HepG2 (cell line): ENCODE measurements around the gene MPST. TPM values are rescaled to one million over a fixed set of nuclear protein-coding genes. Genes with fewer than 3 reads are reported as not detected.

Experiments
- AHDC1 ChIP-seq: sonication (generic); formaldehyde crosslinking; IDR thresholded peaks from 2 replicates; pipeline ENCODE4 v1.5.1; 2020; ENCODE audit warnings: mild to moderate bottlenecking, missing genetic modification reagents, borderline replicate concordance
- AHR ChIP-seq: IDR thresholded peaks from 2 replicates; pipeline ENCODE4 v1.6.1; 2018; ENCODE audit warnings: missing genetic modification reagents, missing compliant biosample characterization
- CEBPG ChIP-seq: IDR thresholded peaks from 2 replicates; pipeline ENCODE4 v1.6.1; 2016
- CREM ChIP-seq, 2 experiments: sonication (generic) in 1 of 2; formaldehyde crosslinking in 1 of 2; IDR thresholded peaks; 2 replicates each; pipeline versions ENCODE4 v1.4.0 to v1.6.1; 2016 to 2020; ENCODE audit warnings: antibody characterized with exemption in 1 of 2, mild to moderate bottlenecking in 1 of 2, missing genetic modification reagents in 1 of 2
- GATAD2A ChIP-seq: IDR thresholded peaks from 2 replicates; pipeline ENCODE4 v1.6.1; 2016
- GTF3A ChIP-seq: sonication (generic); formaldehyde crosslinking; conservative IDR thresholded peaks from 2 replicates; pipeline ENCODE4 v1.4.0; 2020; ENCODE audit warnings: mild to moderate bottlenecking, missing genetic modification reagents
- HMG20A ChIP-seq: IDR thresholded peaks from 2 replicates; pipeline ENCODE4 v1.6.1; 2016; ENCODE audit warnings: borderline replicate concordance
- LCORL ChIP-seq, 2 experiments: fragments of 450-650 bp in 1 of 2; sonication (generic) in 1 of 2; formaldehyde crosslinking in 1 of 2; IDR thresholded peaks; 2 replicates each; pipeline versions ENCODE4 v1.5.0 to v1.6.1; 2017 to 2020; ENCODE audit warnings: antibody characterized with exemption in 1 of 2, missing genetic modification reagents in 1 of 2
- MZF1 ChIP-seq: sonication (generic); formaldehyde crosslinking; IDR thresholded peaks from 2 replicates; pipeline ENCODE4 v1.8.1; 2023; ENCODE audit warnings: mild to moderate bottlenecking, missing genetic modification reagents, borderline replicate concordance
- RARA ChIP-seq: IDR thresholded peaks from 2 replicates; pipeline ENCODE4 v1.6.1; 2016; ENCODE audit warnings: missing genetic modification reagents, missing compliant biosample characterization
- RBM39 ChIP-seq: fragments of 200-400 bp; formaldehyde crosslinking; IDR thresholded peaks from one replicate; pipeline ENCODE4 v1.6.1; 2018; ENCODE audit warnings: antibody characterized with exemption, mild to moderate bottlenecking, low read depth, low read length; ENCODE audit not compliant: poor library complexity, severe bottlenecking
- SALL1 ChIP-seq: sonication (generic); formaldehyde crosslinking; IDR thresholded peaks from 2 replicates; pipeline ENCODE4 v1.8.0; 2022; ENCODE audit warnings: mild to moderate bottlenecking, missing genetic modification reagents
- SPEN ChIP-seq: sonication (generic); formaldehyde crosslinking; IDR thresholded peaks from 2 replicates; pipeline ENCODE4 v1.5.1; 2020; ENCODE audit warnings: low read depth, mild to moderate bottlenecking, missing genetic modification reagents
- YEATS2 ChIP-seq: sonication (generic); formaldehyde crosslinking; IDR thresholded peaks from 2 replicates; pipeline ENCODE4 v1.4.0; 2020; ENCODE audit warnings: missing genetic modification reagents, borderline replicate concordance
- YEATS4 ChIP-seq: sonication (generic); formaldehyde crosslinking; IDR thresholded peaks from 2 replicates; pipeline ENCODE4 v1.4.0; 2020; ENCODE audit warnings: missing genetic modification reagents, borderline replicate concordance
- YY1 ChIP-seq: IDR thresholded peaks from 2 replicates; pipeline ENCODE4 v1.6.1; 2011; ENCODE audit warnings: low read length, low read depth, moderate library complexity, mild to moderate bottlenecking; ENCODE audit not compliant: insufficient read depth, insufficient replicate concordance
- ZNF234 ChIP-seq: sonication (generic); formaldehyde crosslinking; conservative IDR thresholded peaks from 2 replicates; pipeline ENCODE4 v1.5.1; 2020; ENCODE audit warnings: mild to moderate bottlenecking, missing genetic modification reagents
- ZNF263 ChIP-seq: sonication (generic); formaldehyde crosslinking; IDR thresholded peaks from 2 replicates; pipeline ENCODE4 v1.4.0; 2020; ENCODE audit warnings: missing genetic modification reagents
- ZNF350 ChIP-seq: sonication (generic); formaldehyde crosslinking; IDR thresholded peaks from 2 replicates; pipeline ENCODE4 v1.4.0; 2020; ENCODE audit warnings: mild to moderate bottlenecking, low read depth, missing genetic modification reagents, borderline replicate concordance
- ZNF557 ChIP-seq: sonication (generic); formaldehyde crosslinking; IDR thresholded peaks from 2 replicates; pipeline ENCODE4 v1.4.0; 2020; ENCODE audit warnings: missing genetic modification reagents
- ZNF891 ChIP-seq: sonication (generic); formaldehyde crosslinking; IDR thresholded peaks from 2 replicates; pipeline ENCODE4 v1.5.0; 2020; ENCODE audit warnings: mild to moderate bottlenecking, missing genetic modification reagents
- polyA plus RNA-seq, 8 experiments: library from polyadenylated mRNA; depleted of rRNA in 3 of 8; stranded (reverse) in 7 of 8; unstranded in 1 of 8; fragments of >200 nt; fragmentation: Illumina TruSeq in 4 of 8; extraction: Trizol in 4 of 8; gene quantifications; 2 replicates each; pipeline versions ENCODE4 v1.2.1 to v1.2.3, GENCODE V29; 2011 to 2016; ENCODE audit warnings: low read depth in 4 of 8, missing spikeins in 1 of 8, mixed read lengths in 1 of 8; ENCODE audit not compliant: insufficient read depth in 1 of 8
- total RNA-seq, 5 experiments: library from RNA; depleted of rRNA; stranded (reverse); fragments of >200 nt; fragmentation: Illumina TruSeq; extraction: Trizol; gene quantifications; 2 replicates each; pipeline ENCODE4 v1.2.3, GENCODE V29; 2016; ENCODE audit warnings: low read depth in 1 of 5

MPST gene
- total and polyA plus RNA-seq, 2 of the 13 experiments (the other 11 are each of a cell fraction or from before 2014, with no cell fraction given) = 133 to 141 TPM

GRCh38 chr22:37033605-37034430 is 14.3 kb downstream of the MPST start (continued):
- peak; percentile 18; the same call in 1 of the 2 replicates for TF ChIP-seq ZNF891
- TF ChIP-seq YY1 = peak; percentile 51
- peak; percentile 17 for TF ChIP-seq ZNF350 (CRISPR knock-in tag)
- peak; percentile 34; the same call in 1 of the 2 replicates for TF ChIP-seq HMG20A
- peak; percentile 95 for TF ChIP-seq SALL1 (CRISPR knock-in tag)
- TF ChIP-seq ZNF263 (CRISPR knock-in tag) = peak; percentile 60
- TF ChIP-seq CREM (IDR thresholded peaks at IDR 0.05) = peak; percentile 57; the same call in 1 of the 2 replicates
- TF ChIP-seq CREM (CRISPR knock-in tag; IDR thresholded peaks at IDR 0.05) = no peak
- TF ChIP-seq SPEN (CRISPR knock-in tag) = 0 out of 2 replicates have a peak, but pooled peaks have one; percentile 27
- TF ChIP-seq ZNF234 (CRISPR knock-in tag) = no peak
- no peak for TF ChIP-seq LCORL (IDR thresholded peaks at IDR 0.05)
- TF ChIP-seq LCORL (CRISPR knock-in tag; IDR thresholded peaks at IDR 0.05) = peak; percentile 60
- TF ChIP-seq ZNF557 = no peak
- peak; percentile 21; the same call in 1 of the 2 replicates for TF ChIP-seq MZF1 (CRISPR knock-in tag)
- TF ChIP-seq RARA (CRISPR knock-in tag) = peak; percentile 81
- TF ChIP-seq GTF3A (CRISPR knock-in tag) = no peak
- peak; percentile 90 for TF ChIP-seq GATAD2A (CRISPR knock-in tag)
- peak; percentile 54; the same call in 1 of the 2 replicates for TF ChIP-seq AHDC1 (CRISPR knock-in tag)
- TF ChIP-seq YEATS4 (CRISPR knock-in tag) = peak; percentile 76; the same call in 1 of the 2 replicates
- TF ChIP-seq AHR (CRISPR knock-in tag) = no peak
- TF ChIP-seq RBM39 = peak; percentile 31
- TF ChIP-seq YEATS2 (CRISPR knock-in tag) = peak; percentile 26; the same call in 1 of the 2 replicates
- TF ChIP-seq CEBPG (CRISPR knock-in tag) = peak; percentile 57
